ENCODE data around the gene CYP27C1.
"Not testable (repeated sequence)": the region's sequence is repeated elsewhere in the genome, so short reads cannot be mapped to it uniquely, and the experiment has no call there.

- not testable (repeated sequence) for TF ChIP-seq POU2F2, POLR2A, POLR2AphosphoS5 (IDR thresholded peaks at IDR 0.05; ENCODE audit: low read depth, low read length)
These were observed 21.1 kb upstream of the CYP27C1 start for GRCh38 chr2:127241184-127241583.

Data from GM12891 (cell line).